Activated T-cell treated with anti-CD3 and anti-CD28 coated beads, Interleukin-2, amount 50 U/mL, for 72 hours (primary cell): ENCODE data around the gene GINS1. TPM values are rescaled to one million over a fixed set of nuclear protein-coding genes. Genes with fewer than 3 reads are reported as not detected.

ENCODE experiments used
- ATAC-seq, 2 donors: fragments of 150-1000 bp; cut with Tn5 transposase; replicated peaks in 1 of 2; 2 replicates each; pipeline ENCODE4 v1.10.0; 2021; ENCODE audit warnings: moderate library complexity in 2 of 2, mild to moderate bottlenecking in 1 of 2
- DNase-seq, 2 donors: peaks; one replicate each; pipeline ENCODE4 v3.0.0; 2021 to 2022; ENCODE audit warnings: mixed read lengths in 1 of 2
- H3K27ac Mint-ChIP-seq: one replicate; pipeline ENCODE4 v1.8.0; 2022; ENCODE audit warnings: mild to moderate bottlenecking, moderate library complexity, mixed read lengths
- H3K27me3 Mint-ChIP-seq: one replicate; pipeline ENCODE4 v1.8.0; 2022; ENCODE audit warnings: low read depth, mixed read lengths
- H3K36me3 Mint-ChIP-seq, 2 donors: one replicate each; pipeline ENCODE4 v1.8.0; 2022; ENCODE audit warnings: mixed read lengths in 2 of 2, mild to moderate bottlenecking in 1 of 2; ENCODE audit not compliant: insufficient read depth in 2 of 2
- H3K4me1 Mint-ChIP-seq: one replicate; pipeline ENCODE4 v1.8.0; 2022; ENCODE audit warnings: low read depth, mixed read lengths
- H3K4me3 Mint-ChIP-seq, 2 donors: one replicate each; pipeline ENCODE4 v1.8.0; 2022; ENCODE audit warnings: mild to moderate bottlenecking in 2 of 2, mixed read lengths in 2 of 2, moderate library complexity in 2 of 2
- H3K9me3 Mint-ChIP-seq, 2 donors: one replicate each; pipeline ENCODE4 v1.8.0; 2022; ENCODE audit warnings: mixed read lengths in 2 of 2
- total RNA-seq, 2 donors: library from RNA; stranded (reverse); gene quantifications; one replicate each; pipeline ENCODE4 v1.2.3, GENCODE V29; 2022

Gene GINS1
- total RNA-seq, result 10 to 100 TPM; 22.4 to 24.3 TPM

GRCh38 chr20:25407311-25408169 lies at the start of gene GINS1:
Gene GINS1, plus strand, starts transcription at chr20:25407673. Its CDS starts 148 bp downstream, at chr20:25407821.
- H3K36me3 Mint-ChIP-seq, result peaks cover 15 to 17% of the 10 kb centered on the region in 2 donors
- peaks cover 4 to 9% of the 10 kb centered on the region in 2 donors for H3K9me3 Mint-ChIP-seq
- H3K4me3 Mint-ChIP-seq, result peak within 1 kb of the TSS; percentile 88

GRCh38 chr20:25360631-25361286 lies 46.7 kb upstream of the GINS1 start:
- H3K27me3 Mint-ChIP-seq, result no peaks in the 10 kb centered on the region
- H3K27ac Mint-ChIP-seq, result no peak overlapping the region

More at GRCh38 chr20:25407311-25408169, at the start of gene GINS1:
- DNase-seq (peak; percentile 88), ATAC-seq (peak; percentile 95 to 97)
- H3K27ac Mint-ChIP-seq, result peak within 1 kb of the TSS; percentile 93
- no peaks in the 10 kb centered on the region for H3K27me3 Mint-ChIP-seq
- H3K4me1 Mint-ChIP-seq, result peaks cover 25% of the 10 kb centered on the region

GRCh38 chr20:25361287-25361683 lies 46.2 kb upstream of the GINS1 start:
- H3K9me3 Mint-ChIP-seq, result no peaks in the 10 kb centered on the region
- DNase-seq (no peak), ATAC-seq (no peak)
- H3K4me1 Mint-ChIP-seq, result peaks cover 5% of the 10 kb centered on the region
- no peak overlapping the region for H3K4me3 Mint-ChIP-seq
- no peak overlapping the region for H3K27ac Mint-ChIP-seq
- H3K27me3 Mint-ChIP-seq, result no peaks in the 10 kb centered on the region
- H3K36me3 Mint-ChIP-seq, result no peaks in the 10 kb centered on the region

More at GRCh38 chr20:25360631-25361286, 46.7 kb upstream of the GINS1 start:
- Mint-ChIP-seq H3K36me3 (no peaks in the 10 kb centered on the region), H3K4me3 (no peak overlapping the region), H3K9me3 (no peaks in the 10 kb centered on the region), H3K4me1 (peaks cover 5% of the 10 kb centered on the region)
- no peak for DNase-seq
- no peak for ATAC-seq

- H3K4me1 Mint-ChIP-seq, result no peaks in the 10 kb centered on the region
- no peak for ATAC-seq
- H3K27ac Mint-ChIP-seq, result no peak overlapping the region
- no peak for DNase-seq
- peaks cover 0 to 4% of the 10 kb centered on the region in 2 donors for H3K9me3 Mint-ChIP-seq
- H3K4me3 Mint-ChIP-seq, result no peak overlapping the region
- H3K27me3 Mint-ChIP-seq, result no peaks in the 10 kb centered on the region
- H3K36me3 Mint-ChIP-seq, result peaks cover 0 to 2% of the 10 kb centered on the region in 2 donors
These were observed 43.2 kb upstream of the GINS1 start for GRCh38 chr20:25364180-25364788.

- peaks cover 0 to 4% of the 10 kb centered on the region in 2 donors for H3K9me3 Mint-ChIP-seq
- peaks cover 0 to 2% of the 10 kb centered on the region in 2 donors for H3K36me3 Mint-ChIP-seq
- no peak for DNase-seq
- no peaks in the 10 kb centered on the region for H3K4me1 Mint-ChIP-seq
- no peaks in the 10 kb centered on the region for H3K27me3 Mint-ChIP-seq
- H3K4me3 Mint-ChIP-seq, result no peak overlapping the region
- H3K27ac Mint-ChIP-seq, result no peak overlapping the region
- ATAC-seq, result no peak
These were observed 42.4 kb upstream of the GINS1 start for GRCh38 chr20:25364879-25365699.

- Mint-ChIP-seq H3K36me3 (peaks cover 0 to 5% of the 10 kb centered on the region in 2 donors), H3K4me3 (no peak overlapping the region), H3K27me3 (no peaks in the 10 kb centered on the region), H3K27ac (no peak overlapping the region), H3K9me3 (peaks cover 0 to 4% of the 10 kb centered on the region in 2 donors), H3K4me1 (peaks cover 16% of the 10 kb centered on the region)
- no peak for DNase-seq
- no peak for ATAC-seq
These were observed 38.9 kb upstream of the GINS1 start for GRCh38 chr20:25368526-25368925.

- H3K9me3 Mint-ChIP-seq, result peaks cover 0 to 4% of the 10 kb centered on the region in 2 donors
These were observed 38.5 kb upstream of the GINS1 start for GRCh38 chr20:25368976-25369375.

GRCh38 chr20:25369529-25369928 lies 37.9 kb upstream of the GINS1 start:
- peaks cover 20% of the 10 kb centered on the region for H3K4me1 Mint-ChIP-seq
- H3K36me3 Mint-ChIP-seq, result peaks cover 0 to 5% of the 10 kb centered on the region in 2 donors
- no peak overlapping the region for H3K27ac Mint-ChIP-seq
- H3K27me3 Mint-ChIP-seq, result no peaks in the 10 kb centered on the region
- H3K4me3 Mint-ChIP-seq, result no peak overlapping the region
- DNase-seq (no peak), ATAC-seq (no peak)
- peaks cover 0 to 4% of the 10 kb centered on the region in 2 donors for H3K9me3 Mint-ChIP-seq

More at GRCh38 chr20:25368976-25369375, 38.5 kb upstream of the GINS1 start:
- peaks cover 0 to 5% of the 10 kb centered on the region in 2 donors for H3K36me3 Mint-ChIP-seq
- peaks cover 18% of the 10 kb centered on the region for H3K4me1 Mint-ChIP-seq
- H3K27me3 Mint-ChIP-seq, result no peaks in the 10 kb centered on the region
- H3K27ac Mint-ChIP-seq, result no peak overlapping the region
- ATAC-seq (no peak), DNase-seq (no peak)
- no peak overlapping the region for H3K4me3 Mint-ChIP-seq

GRCh38 chr20:25369971-25370370 lies 37.5 kb upstream of the GINS1 start:
- DNase-seq, result no peak
- H3K4me1 Mint-ChIP-seq, result peaks cover 24% of the 10 kb centered on the region
- H3K9me3 Mint-ChIP-seq, result peaks cover 0 to 4% of the 10 kb centered on the region in 2 donors
- no peak overlapping the region for H3K4me3 Mint-ChIP-seq
- no peak overlapping the region for H3K27ac Mint-ChIP-seq
- H3K27me3 Mint-ChIP-seq, result no peaks in the 10 kb centered on the region
- H3K36me3 Mint-ChIP-seq, result peaks cover 0 to 5% of the 10 kb centered on the region in 2 donors
- ATAC-seq, result no peak

GRCh38 chr20:25372584-25373336 lies 34.7 kb upstream of the GINS1 start:
- Mint-ChIP-seq H3K27ac (no peak overlapping the region), H3K9me3 (no peaks in the 10 kb centered on the region), H3K4me1 (peaks cover 30% of the 10 kb centered on the region), H3K4me3 (no peak overlapping the region), H3K36me3 (peaks cover 0 to 5% of the 10 kb centered on the region in 2 donors), H3K27me3 (no peaks in the 10 kb centered on the region)
- ATAC-seq, result peak; percentile 96 to 98
- peak; percentile 26 to 41 for DNase-seq

- Mint-ChIP-seq H3K4me3 (no peak overlapping the region), H3K27me3 (no peaks in the 10 kb centered on the region), H3K36me3 (peaks cover 0 to 3% of the 10 kb centered on the region in 2 donors), H3K27ac (no peak overlapping the region), H3K4me1 (peaks cover 30% of the 10 kb centered on the region), H3K9me3 (no peaks in the 10 kb centered on the region)
- no peak for ATAC-seq
- no peak for DNase-seq
These were observed 32.6 kb upstream of the GINS1 start for GRCh38 chr20:25374842-25375241.

GRCh38 chr20:25376236-25376635 lies 31.2 kb upstream of the GINS1 start:
- Mint-ChIP-seq H3K4me3 (no peak overlapping the region), H3K27me3 (no peaks in the 10 kb centered on the region), H3K4me1 (peaks cover 35% of the 10 kb centered on the region), H3K27ac (no peak overlapping the region), H3K36me3 (peaks cover 0 to 3% of the 10 kb centered on the region in 2 donors), H3K9me3 (no peaks in the 10 kb centered on the region)
- DNase-seq (no peak), ATAC-seq (no peak)
